ENCODE results near the gene DOK3.
A peak's percentile ranks its signal among the peaks of the same experiment; 100 is the strongest.

The DOK3 gene

GRCh38 chr5:177459357-177459756 is 50.3 kb downstream of the DOK3 start:
- Mint-ChIP-seq H3K36me3 (no peaks in the 10 kb centered on the region), H3K4me1 (peaks cover 7% of the 10 kb centered on the region), H3K27ac (no peak overlapping the region)

DNA sequence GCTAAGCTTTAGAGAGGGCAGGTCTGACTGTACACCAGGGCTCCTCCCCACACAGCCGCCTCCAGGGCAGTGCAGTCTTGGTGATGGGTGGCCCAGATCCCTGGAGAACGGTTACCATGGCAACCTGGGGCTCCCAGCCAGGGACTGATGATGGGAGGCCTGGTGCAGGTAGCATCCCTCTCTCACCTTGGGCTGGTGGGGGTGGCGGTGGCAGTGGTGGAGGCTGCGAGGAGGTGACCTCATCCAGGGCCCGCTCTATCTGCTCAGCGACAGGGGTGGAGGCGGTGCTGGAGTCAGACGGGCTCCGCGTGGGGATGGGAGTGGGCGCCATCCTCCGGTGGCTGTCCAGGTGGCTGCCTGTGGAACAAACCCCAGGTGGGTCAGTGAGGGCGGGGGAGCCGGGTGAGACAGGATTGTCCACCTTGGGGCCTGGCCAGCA is 50.7 kb downstream of the DOK3 start:
- Mint-ChIP-seq H3K27ac (no peak overlapping the region), H3K4me1 (peaks cover 8% of the 10 kb centered on the region), H3K9me3 (no peaks in the 10 kb centered on the region), H3K36me3 (no peaks in the 10 kb centered on the region), H3K27me3 (no peaks in the 10 kb centered on the region), H3K4me3 (no peak overlapping the region)

More at GRCh38 chr5:177459357-177459756, 50.3 kb downstream of the DOK3 start:
- Mint-ChIP-seq H3K9me3 (no peaks in the 10 kb centered on the region), H3K27me3 (no peaks in the 10 kb centered on the region), H3K4me3 (no peak overlapping the region)

DNA sequence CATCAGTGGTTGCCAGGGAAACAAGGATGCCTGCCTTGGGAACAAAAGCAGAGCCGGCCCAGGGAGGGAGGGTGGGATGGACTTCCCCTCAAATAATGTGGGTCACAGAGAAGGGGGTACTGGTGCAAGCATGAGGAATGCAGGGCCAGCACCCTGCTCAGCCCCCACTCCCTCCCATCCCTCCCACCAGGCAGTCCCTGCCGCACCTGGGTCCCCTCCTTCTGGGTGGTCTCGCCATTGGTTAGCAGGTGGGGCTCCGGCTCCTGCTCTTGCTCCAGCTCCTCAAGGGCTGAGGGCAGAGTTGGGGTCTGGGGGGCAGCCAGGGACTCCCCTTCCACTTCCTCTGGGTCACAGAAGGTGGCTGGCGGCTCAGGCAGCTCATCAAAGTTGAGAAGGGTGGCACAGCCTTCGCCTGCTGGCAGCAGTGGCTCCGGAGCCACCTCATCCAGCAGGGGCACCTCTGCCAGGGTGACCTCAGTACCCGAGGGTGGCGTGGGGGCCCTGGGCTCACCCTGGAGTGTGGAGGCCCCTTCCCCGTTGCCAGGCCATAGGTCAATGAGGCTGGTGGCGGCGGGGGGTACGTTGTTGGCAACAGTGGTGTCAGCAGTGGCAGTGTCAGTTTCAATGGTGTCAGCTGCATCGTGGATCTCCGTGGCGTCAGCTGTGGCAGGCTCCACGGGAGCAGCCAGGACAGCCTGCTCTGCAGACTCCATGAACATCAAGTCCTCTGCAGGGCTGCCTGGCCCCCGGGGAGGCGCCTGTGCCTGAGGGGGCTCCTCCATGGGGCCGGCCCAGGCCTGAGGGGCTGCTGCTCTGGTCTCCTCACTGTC is 51.6 kb downstream of the DOK3 start:
- Mint-ChIP-seq H3K36me3 (no peaks in the 10 kb centered on the region), H3K27me3 (no peaks in the 10 kb centered on the region), H3K4me1 (peaks cover 11% of the 10 kb centered on the region), H3K4me3 (no peak overlapping the region), H3K9me3 (no peaks in the 10 kb centered on the region), H3K27ac (no peak overlapping the region)

DNA sequence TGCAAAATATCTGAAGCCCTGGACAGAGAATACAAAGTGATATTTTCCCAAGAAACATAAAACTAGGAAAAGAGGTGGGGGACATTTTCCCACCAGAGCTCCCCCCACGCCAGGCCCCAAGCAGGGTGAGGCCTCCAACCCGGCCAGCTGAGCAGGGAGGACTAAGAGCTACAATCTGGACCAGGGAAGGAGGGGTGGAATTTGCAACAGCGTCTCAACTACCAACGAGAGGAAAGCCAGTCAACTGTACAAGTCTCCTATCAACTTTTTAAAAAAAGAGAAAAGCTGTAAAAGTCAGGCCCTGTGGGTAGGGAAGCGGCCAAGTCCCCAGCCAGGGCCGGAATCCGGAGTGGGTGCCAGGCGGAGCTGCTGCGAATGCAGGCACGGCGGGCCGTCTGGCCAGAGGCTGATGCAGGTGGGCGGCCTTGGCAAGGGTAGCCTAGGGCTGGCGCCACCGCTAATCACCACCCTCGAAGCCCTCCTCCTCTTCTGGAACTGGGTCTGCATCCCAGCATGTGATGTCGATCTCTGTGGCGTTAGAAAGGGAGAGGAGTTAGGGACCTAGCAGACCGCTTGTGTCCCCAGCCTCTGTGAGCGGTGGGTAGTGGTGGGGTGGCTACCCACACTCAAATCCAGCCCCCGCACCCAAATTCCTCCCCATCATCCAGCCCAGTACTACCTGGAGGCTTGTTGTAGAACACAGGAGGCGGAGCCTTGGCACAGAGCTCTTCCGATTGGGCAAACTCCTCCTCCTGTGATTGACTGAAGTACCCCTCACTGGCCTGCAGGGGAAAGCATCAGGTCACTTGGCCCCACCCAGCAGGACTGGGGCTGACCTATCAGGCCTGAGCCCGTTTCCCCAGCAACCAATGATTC is 52.4 kb downstream of the DOK3 start:
- Mint-ChIP-seq H3K27me3 (no peaks in the 10 kb centered on the region), H3K4me3 (peak overlapping the region; percentile 49), H3K36me3 (no peaks in the 10 kb centered on the region), H3K9me3 (no peaks in the 10 kb centered on the region), H3K4me1 (peaks cover 12% of the 10 kb centered on the region), H3K27ac (no peak overlapping the region)

GRCh38 chr5:177456591-177456964 is 53.0 kb downstream of the DOK3 start:
- H3K27ac Mint-ChIP-seq = peak overlapping the region; percentile 41

DNA sequence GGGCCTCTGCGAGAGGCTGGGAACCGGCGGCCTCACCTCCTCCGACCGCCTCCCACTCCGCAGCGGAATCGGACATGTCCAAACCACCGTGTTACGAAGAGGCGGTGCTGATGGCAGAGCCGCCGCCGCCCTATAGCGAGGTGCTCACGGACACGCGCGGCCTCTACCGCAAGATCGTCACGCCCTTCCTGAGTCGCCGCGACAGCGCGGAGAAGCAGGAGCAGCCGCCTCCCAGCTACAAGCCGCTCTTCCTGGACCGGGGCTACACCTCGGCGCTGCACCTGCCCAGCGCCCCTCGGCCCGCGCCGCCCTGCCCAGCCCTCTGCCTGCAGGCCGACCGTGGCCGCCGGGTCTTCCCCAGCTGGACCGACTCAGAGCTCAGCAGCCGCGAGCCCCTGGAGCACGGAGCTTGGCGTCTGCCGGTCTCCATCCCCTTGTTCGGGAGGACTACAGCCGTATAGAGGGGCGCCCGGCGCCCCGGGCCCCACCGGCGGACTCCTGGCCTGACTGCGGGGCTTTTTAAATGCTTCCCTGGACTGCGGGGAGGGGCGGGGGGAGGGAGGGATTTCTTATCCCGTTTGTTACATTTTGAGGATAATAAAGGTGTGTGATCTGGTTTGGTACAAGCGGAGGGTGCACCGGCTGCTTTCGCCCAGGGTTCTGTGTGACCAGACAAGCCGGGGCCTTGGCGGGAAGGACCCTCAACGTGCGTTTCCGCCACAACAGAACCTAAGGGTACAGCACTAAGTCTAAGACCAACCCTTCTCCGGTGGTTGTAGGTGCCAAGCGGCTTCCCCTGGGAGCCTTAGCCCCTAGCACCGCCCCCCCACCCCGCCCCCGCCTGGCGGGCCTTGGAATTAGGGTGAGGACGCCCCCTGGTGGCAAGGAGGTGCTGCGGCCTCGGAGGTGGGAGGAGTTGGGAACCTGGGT is 53.7 kb downstream of the DOK3 start:
- Mint-ChIP-seq H3K36me3 (no peaks in the 10 kb centered on the region), H3K27me3 (no peaks in the 10 kb centered on the region), H3K4me3 (peak overlapping the region; percentile 88), H3K27ac (peak overlapping the region; percentile 46), H3K4me1 (peaks cover 18% of the 10 kb centered on the region), H3K9me3 (no peaks in the 10 kb centered on the region)

More at GRCh38 chr5:177456591-177456964, 53.0 kb downstream of the DOK3 start:
- peak overlapping the region; percentile 88 for H3K4me3 Mint-ChIP-seq
- H3K4me1 Mint-ChIP-seq = peaks cover 17% of the 10 kb centered on the region
- H3K27me3 Mint-ChIP-seq = no peaks in the 10 kb centered on the region
- H3K36me3 Mint-ChIP-seq = no peaks in the 10 kb centered on the region
- H3K9me3 Mint-ChIP-seq = no peaks in the 10 kb centered on the region

DNA sequence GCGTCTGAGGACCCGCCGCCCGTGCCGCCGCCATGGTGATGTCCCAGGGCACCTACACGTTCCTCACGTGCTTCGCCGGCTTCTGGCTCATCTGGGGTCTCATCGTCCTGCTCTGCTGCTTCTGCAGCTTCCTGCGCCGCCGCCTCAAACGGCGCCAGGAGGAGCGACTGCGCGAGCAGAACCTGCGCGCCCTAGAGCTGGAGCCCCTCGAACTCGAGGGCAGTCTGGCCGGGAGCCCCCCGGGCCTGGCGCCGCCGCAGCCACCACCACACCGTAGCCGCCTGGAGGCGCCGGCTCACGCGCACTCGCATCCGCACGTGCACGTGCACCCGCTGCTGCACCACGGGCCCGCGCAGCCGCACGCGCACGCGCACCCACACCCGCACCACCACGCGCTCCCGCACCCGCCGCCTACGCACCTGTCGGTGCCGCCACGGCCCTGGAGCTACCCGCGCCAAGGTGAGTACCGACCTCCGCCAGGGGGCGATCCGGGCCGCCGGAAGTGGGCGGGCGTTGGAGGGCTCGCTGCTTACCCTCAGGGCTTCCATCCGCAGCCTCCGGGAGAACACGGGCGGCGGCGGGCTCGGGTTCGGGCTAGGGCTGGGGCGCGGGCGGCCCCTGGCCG is 54.5 kb downstream of the DOK3 start:
- H3K4me3 Mint-ChIP-seq = peak overlapping the region; percentile 88
- H3K4me1 Mint-ChIP-seq = peaks cover 21% of the 10 kb centered on the region
- H3K27me3 Mint-ChIP-seq = no peaks in the 10 kb centered on the region
- H3K9me3 Mint-ChIP-seq = no peaks in the 10 kb centered on the region
- no peak overlapping the region for H3K27ac Mint-ChIP-seq
- H3K36me3 Mint-ChIP-seq = no peaks in the 10 kb centered on the region

- H3K9me3 Mint-ChIP-seq = no peaks in the 10 kb centered on the region
- no peak overlapping the region for H3K27ac Mint-ChIP-seq
- peaks cover 21% of the 10 kb centered on the region for H3K4me1 Mint-ChIP-seq
- H3K27me3 Mint-ChIP-seq = no peaks in the 10 kb centered on the region
- no peaks in the 10 kb centered on the region for H3K36me3 Mint-ChIP-seq
- H3K4me3 Mint-ChIP-seq = peak overlapping the region; percentile 88
These were observed 55.1 kb downstream of the DOK3 start for GRCh38 chr5:177454397-177455035.

DNA sequence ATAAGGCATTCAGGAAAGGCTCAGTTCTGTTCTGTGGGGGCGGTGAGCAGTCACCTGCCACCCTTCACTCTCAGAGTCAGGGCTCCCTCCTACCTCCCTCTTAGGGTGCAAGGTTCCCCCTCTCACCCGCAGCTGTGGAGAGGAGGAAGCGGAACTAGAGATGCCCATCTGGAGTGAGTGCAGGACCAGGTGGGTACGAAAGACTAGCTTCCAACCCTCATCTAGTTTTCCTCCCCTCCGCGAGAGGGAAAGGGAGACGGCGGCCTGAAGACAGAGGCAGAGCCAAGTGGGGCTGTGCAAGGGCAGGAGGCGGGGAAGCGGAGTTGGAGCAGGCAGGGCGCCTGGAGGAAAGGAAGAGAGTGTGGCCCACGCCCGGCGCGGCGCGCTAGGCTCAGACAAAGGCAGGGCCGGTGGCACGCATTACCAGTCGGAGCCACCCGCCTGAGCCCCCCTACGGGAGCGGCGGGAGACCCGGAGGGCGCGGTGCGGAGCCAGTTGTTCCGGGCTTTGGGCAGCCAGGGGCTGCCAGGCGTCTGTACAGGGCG is 55.7 kb downstream of the DOK3 start:
- H3K4me3 Mint-ChIP-seq = peak overlapping the region; percentile 79
- H3K4me1 Mint-ChIP-seq = peaks cover 21% of the 10 kb centered on the region
- H3K9me3 Mint-ChIP-seq = no peaks in the 10 kb centered on the region
- peak overlapping the region; percentile 65 for H3K27ac Mint-ChIP-seq
- H3K27me3 Mint-ChIP-seq = no peaks in the 10 kb centered on the region
- no peaks in the 10 kb centered on the region for H3K36me3 Mint-ChIP-seq

DNA sequence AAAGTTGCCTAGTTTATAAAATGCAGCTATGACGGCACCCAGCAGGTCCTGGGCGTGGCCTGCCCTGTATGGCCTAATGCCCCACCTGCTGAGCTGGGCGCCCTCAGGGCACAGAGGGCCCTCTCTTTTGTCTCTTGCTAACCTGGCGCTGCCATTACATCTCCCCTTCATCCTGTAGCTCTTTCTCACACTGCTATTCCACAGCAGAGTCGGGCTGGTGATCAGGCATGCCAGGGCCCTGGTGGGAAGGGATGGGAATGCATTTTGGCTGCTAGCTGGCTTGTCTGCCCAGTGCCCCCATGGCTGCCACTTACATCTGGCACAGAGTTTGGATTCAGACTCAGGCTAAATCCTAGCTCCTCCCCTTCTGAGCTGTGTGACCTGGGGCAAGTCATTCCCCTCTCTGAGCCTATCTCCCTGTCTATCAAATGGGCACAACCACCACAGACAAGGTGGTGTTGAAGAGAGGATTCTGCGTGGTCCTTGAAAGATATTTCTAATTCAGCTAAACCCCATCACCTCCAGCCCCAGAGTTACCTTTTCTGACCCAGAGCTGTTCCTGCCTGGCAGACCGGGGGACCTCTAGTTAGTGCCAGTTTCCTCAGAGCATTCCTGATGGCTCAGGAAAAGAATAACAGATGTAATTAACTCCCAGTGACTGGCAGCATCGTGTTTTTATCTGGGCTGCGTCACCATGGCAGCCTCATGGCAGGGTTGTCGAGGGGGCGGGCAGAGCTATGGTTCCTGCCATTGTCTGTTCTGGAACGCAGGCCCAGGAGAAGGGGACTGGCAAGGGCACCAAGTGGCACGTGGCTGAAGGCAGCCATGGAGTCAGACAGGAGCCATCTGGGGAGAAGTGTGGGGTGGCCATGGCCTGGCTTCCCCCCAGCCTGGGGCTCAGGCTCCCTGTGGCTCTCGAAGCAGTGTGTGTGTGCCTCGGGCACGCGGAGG is 56.7 kb downstream of the DOK3 start:
- Mint-ChIP-seq H3K27ac (no peak overlapping the region), H3K36me3 (no peaks in the 10 kb centered on the region), H3K27me3 (no peaks in the 10 kb centered on the region), H3K4me1 (peaks cover 29% of the 10 kb centered on the region), H3K9me3 (no peaks in the 10 kb centered on the region), H3K4me3 (peak overlapping the region; percentile 9)

All from activated naive CD4-positive, alpha-beta T cell treated with anti-CD3 and anti-CD28 coated beads, Interleukin-2, amount 50 U/mL, for 24 hours (primary cell).